PC-3 (cell line): ENCODE measurements around the gene ZNF148. TPM values are rescaled to one million over a fixed set of nuclear protein-coding genes. Genes with fewer than 3 reads are reported as not detected.

Source experiments
- ATAC-seq: fragments of 200-7000 bp; cut with Tn5 transposase; 2 replicates; pipeline ENCODE4 v1.9.1; 2020; ENCODE audit warnings: mild to moderate bottlenecking, moderate library complexity
- BruUV-seq: library from RNA; stranded (reverse); fragments of 400-500 nt; replicated peaks from 2 replicates; lab custom pipeline; 2021; lab: Mats Ljungman, UMichigan
- CTCF ChIA-PET: fragments of 300-600 bp; sonication (Branson Sonifier 250); formaldehyde crosslinking; loops from one replicate; lab custom pipeline; 2022; ENCODE audit warnings: antibody characterized with exemption; lab: Charles Lee
- POLR2A ChIA-PET: fragments of 300-600 bp; sonication (Branson Sonifier 250); formaldehyde crosslinking; loops from one replicate; lab custom pipeline; 2022; ENCODE audit warnings: antibody characterized with exemption; ENCODE audit not compliant: unreplicated experiment; lab: Charles Lee
- DNase-seq: peaks from one replicate; pipeline ENCODE4 v3.0.0-alpha.2; 2015
- H2AFZ ChIP-seq: fragments of 300-600 bp; sonication (generic); 2 replicates; pipeline ENCODE4 v1.6.0; 2016; ENCODE audit warnings: antibody characterized with exemption, low read length
- H3F3A ChIP-seq: fragments of 300-600 bp; sonication (generic); one replicate; pipeline ENCODE4 v1.6.0; 2017; ENCODE audit warnings: antibody characterized with exemption, low read length, control low read depth, mild to moderate bottlenecking; ENCODE audit not compliant: unreplicated experiment
- H3K27ac ChIP-seq: fragments of 300-600 bp; sonication (generic); 2 replicates; pipeline ENCODE4 v1.5.1; 2016; ENCODE audit warnings: mild to moderate bottlenecking, low read length
- H3K27me3 ChIP-seq: fragments of 300-600 bp; sonication (generic); 2 replicates; pipeline ENCODE4 v1.6.1; 2016; ENCODE audit warnings: low read length, mixed read lengths
- H3K36me3 ChIP-seq: fragments of 300-600 bp; sonication (generic); 2 replicates; pipeline ENCODE4 v1.6.1; 2016; ENCODE audit warnings: low read depth, mixed run types, low read length, mixed read lengths
- H3K4me1 ChIP-seq: fragments of 300-600 bp; sonication (generic); 2 replicates; pipeline ENCODE4 v1.5.1; 2016; ENCODE audit warnings: low read length; ENCODE audit not compliant: insufficient read depth
- H3K4me2 ChIP-seq: fragments of 300-600 bp; sonication (generic); 2 replicates; pipeline ENCODE4 v1.6.0; 2016; ENCODE audit warnings: low read length
- H3K4me3 ChIP-seq: fragments of 300-600 bp; sonication (generic); 2 replicates; pipeline ENCODE4 v1.5.1; 2016; ENCODE audit warnings: mild to moderate bottlenecking, low read length, mixed read lengths
- H3K79me2 ChIP-seq: fragments of 300-600 bp; sonication (generic); 2 replicates; pipeline ENCODE4 v1.6.1; 2017; ENCODE audit warnings: low read length, mixed read lengths
- H3K9ac ChIP-seq: fragments of 300-600 bp; sonication (generic); 2 replicates; pipeline ENCODE4 v1.6.0; 2016; ENCODE audit warnings: mild to moderate bottlenecking, low read length
- H3K9me2 ChIP-seq: fragments of 300-600 bp; sonication (generic); replicated peaks from 2 replicates; pipeline ENCODE4 v1.6.1; 2016; ENCODE audit warnings: mixed run types, low read length, mixed read lengths
- H3K9me3 ChIP-seq: fragments of 300-600 bp; sonication (generic); 2 replicates; pipeline ENCODE4 v1.6.1; 2016; ENCODE audit warnings: low read length, mixed read lengths
- H4K20me1 ChIP-seq: fragments of 300-600 bp; sonication (generic); 2 replicates; pipeline ENCODE4 v1.6.1; 2016; ENCODE audit warnings: low read length, mixed read lengths
- EZH2 ChIP-seq: fragments of 300-600 bp; sonication (generic); IDR thresholded peaks from one replicate; pipeline ENCODE4 v1.6.1; 2017; ENCODE audit warnings: antibody characterized with exemption, mild to moderate bottlenecking, low read length; ENCODE audit not compliant: unreplicated experiment
- EZH2phosphoT487 ChIP-seq: fragments of 300-600 bp; sonication (generic); IDR thresholded peaks from 2 replicates; pipeline ENCODE4 v1.6.1; 2018; ENCODE audit warnings: mild to moderate bottlenecking, antibody characterized with exemption, low read length, borderline replicate concordance
- intact Hi-C: fragments of 100-400 bp; cut with micrococcal nuclease; formaldehyde crosslinking; loops from 2 replicates; pipeline ENCODE4 v1.9.0; 2023
- total RNA-seq: library from RNA; depleted of rRNA; stranded (reverse); fragments of >200 nt; gene quantifications from 2 replicates; pipeline ENCODE4 v1.2.3, GENCODE V29; 2014
- TF ChIP-seq, protein P1 (sequence below): fragments of 300-600 bp; sonication (generic); conservative IDR thresholded peaks from 2 replicates; pipeline ENCODE4 v1.5.1; 2017; ENCODE audit warnings: antibody characterized with exemption, low read depth, mild to moderate bottlenecking, low read length

The ZNF148 gene
- total RNA-seq, 1 experiment from 2014 or later, result 18.1 TPM

DNA sequence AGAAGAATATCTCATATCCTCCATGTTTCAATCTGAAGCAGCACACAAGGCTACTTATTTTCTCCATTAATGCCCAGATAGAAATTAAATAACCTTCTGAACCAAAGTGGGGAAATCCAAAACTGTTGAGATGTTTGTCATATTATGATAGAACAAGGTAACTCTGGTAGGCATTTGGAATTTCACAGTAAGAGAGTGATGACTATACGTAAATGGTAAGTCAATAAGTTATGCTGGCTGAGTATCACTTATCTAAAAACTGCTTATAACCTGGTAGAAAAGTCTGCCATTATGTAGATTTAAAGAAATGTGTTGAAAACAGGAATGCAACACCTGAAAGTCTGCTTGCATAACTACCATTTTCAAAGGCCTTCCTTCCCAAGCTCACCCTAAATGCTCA lies 145.4 kb downstream of the ZNF148 start:
- no TSS peak for BruUV-seq
- ATAC-seq (no peak), DNase-seq (no peak)
- Histone ChIP-seq H3K79me2 (no peaks in the 10 kb centered on the region), H3K4me3 (no peak overlapping the region), H4K20me1 (no peaks in the 10 kb centered on the region), H3K9me2 (no peaks in the 10 kb centered on the region), H3K4me2 (no peak overlapping the region), H3K9ac (no peak overlapping the region), H3K27me3 (no peaks in the 10 kb centered on the region), H3K27ac (no peak overlapping the region), H3K4me1 (peaks cover 4% of the 10 kb centered on the region; the same call in 1 of the 2 replicates), H3K9me3 (no peaks in the 10 kb centered on the region), H3F3A (no peaks in the 10 kb centered on the region), H2AFZ (no peak overlapping the region), H3K36me3 (peaks cover 6% of the 10 kb centered on the region; the same call in 1 of the 2 replicates)
- POLR2A ChIA-PET, result no interaction called here
- no peak for TF ChIP-seq EZH2
- TF ChIP-seq, protein P1, sequence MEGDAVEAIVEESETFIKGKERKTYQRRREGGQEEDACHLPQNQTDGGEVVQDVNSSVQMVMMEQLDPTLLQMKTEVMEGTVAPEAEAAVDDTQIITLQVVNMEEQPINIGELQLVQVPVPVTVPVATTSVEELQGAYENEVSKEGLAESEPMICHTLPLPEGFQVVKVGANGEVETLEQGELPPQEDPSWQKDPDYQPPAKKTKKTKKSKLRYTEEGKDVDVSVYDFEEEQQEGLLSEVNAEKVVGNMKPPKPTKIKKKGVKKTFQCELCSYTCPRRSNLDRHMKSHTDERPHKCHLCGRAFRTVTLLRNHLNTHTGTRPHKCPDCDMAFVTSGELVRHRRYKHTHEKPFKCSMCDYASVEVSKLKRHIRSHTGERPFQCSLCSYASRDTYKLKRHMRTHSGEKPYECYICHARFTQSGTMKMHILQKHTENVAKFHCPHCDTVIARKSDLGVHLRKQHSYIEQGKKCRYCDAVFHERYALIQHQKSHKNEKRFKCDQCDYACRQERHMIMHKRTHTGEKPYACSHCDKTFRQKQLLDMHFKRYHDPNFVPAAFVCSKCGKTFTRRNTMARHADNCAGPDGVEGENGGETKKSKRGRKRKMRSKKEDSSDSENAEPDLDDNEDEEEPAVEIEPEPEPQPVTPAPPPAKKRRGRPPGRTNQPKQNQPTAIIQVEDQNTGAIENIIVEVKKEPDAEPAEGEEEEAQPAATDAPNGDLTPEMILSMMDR, result no peak
- TF ChIP-seq EZH2phosphoT487, result no peak
- intact Hi-C loops, result no loop called here
- CTCF ChIA-PET, result no interaction called here

DNA sequence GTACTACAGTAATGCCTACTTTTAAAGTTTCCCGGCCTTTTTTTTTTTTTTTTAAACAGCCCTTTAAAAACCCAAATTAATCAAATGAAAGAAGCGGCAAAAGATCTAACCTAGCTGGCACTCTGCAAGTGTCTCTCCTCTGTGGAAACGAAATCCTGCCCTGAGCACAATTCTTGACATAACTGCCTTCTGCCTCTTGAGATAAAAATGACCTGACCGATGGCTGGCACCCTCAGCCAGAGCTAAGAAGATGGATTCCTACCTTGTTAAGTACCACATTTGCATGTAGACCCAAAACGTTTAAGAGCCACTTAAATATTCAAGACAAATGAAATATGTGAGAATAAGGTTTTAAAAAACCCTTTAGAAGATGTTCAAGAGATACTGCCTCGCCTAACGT lies 146.0 kb downstream of the ZNF148 start:
- CTCF ChIA-PET, result no interaction called here
- intact Hi-C loops, result no loop called here

DNA sequence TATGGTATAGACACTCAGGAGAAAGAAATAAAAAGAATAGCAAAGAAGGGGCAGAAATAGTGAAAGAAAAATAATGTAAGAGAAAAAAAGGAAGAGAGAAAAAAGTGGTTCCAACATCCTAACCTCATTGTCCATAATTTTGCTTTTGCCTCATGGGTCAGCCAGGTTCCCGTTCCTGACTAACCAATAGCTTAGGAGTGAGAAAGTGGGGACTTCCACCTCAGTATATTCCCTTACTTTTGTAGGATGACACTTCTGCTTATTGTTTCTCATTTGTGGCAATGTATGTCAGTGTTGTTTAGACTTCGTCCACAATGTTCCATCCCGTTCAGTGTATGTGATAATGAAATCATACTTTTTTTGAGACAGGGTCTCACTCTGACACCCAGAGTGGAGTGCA lies 153.3 kb downstream of the ZNF148 start:
- ChIA-PET CTCF (no interaction called here), POLR2A (no interaction called here)
- intact Hi-C loops, result no loop called here
- BruUV-seq, result no TSS peak
- Histone ChIP-seq H3K9me3 (no peaks in the 10 kb centered on the region), H3K36me3 (no peaks in the 10 kb centered on the region), H3K9me2 (no peaks in the 10 kb centered on the region), H2AFZ (no peak overlapping the region), H3K4me2 (no peak overlapping the region), H4K20me1 (no peaks in the 10 kb centered on the region), H3K9ac (no peak overlapping the region), H3K79me2 (no peaks in the 10 kb centered on the region), H3K27ac (no peak overlapping the region), H3K4me1 (no peaks in the 10 kb centered on the region), H3K27me3 (no peaks in the 10 kb centered on the region), H3F3A (no peaks in the 10 kb centered on the region), H3K4me3 (no peak overlapping the region)
- ATAC-seq (no peak), DNase-seq (no peak)
- TF ChIP-seq EZH2phosphoT487 (no peak), EZH2 (no peak)
- TF ChIP-seq, protein P1, result no peak

More for the DNA sequence above, 146.0 kb downstream of the ZNF148 start:
- Histone ChIP-seq H3K4me1 (peaks cover 4% of the 10 kb centered on the region; the same call in 1 of the 2 replicates), H3K36me3 (peaks cover 6% of the 10 kb centered on the region; the same call in 1 of the 2 replicates), H4K20me1 (no peaks in the 10 kb centered on the region), H3K79me2 (no peaks in the 10 kb centered on the region), H2AFZ (no peak overlapping the region), H3K9me2 (no peaks in the 10 kb centered on the region), H3K9ac (no peak overlapping the region), H3F3A (no peaks in the 10 kb centered on the region), H3K4me3 (no peak overlapping the region), H3K9me3 (no peaks in the 10 kb centered on the region), H3K27ac (no peak overlapping the region), H3K27me3 (no peaks in the 10 kb centered on the region), H3K4me2 (no peak overlapping the region)
- BruUV-seq, result no TSS peak
- ATAC-seq (no peak), DNase-seq (no peak)
- POLR2A ChIA-PET, result no interaction called here
- TF ChIP-seq EZH2, result no peak
